OCI-LY1 (cell line): ENCODE data around the gene LYRM2.

Source experiments
- H2AFZ ChIP-seq: fragments of 200-600 bp; sonication (generic), shearing (Covaris generic); 2 replicates; pipeline ENCODE4 v1.6.0; 2014; ENCODE audit warnings: antibody characterized with exemption, mild to moderate bottlenecking, low read length
- H3F3A ChIP-seq: fragments of 200-600 bp; sonication (generic), shearing (Covaris generic); 2 replicates; pipeline ENCODE4 v1.6.0; 2014; ENCODE audit warnings: mild to moderate bottlenecking, antibody characterized with exemption, low read length, moderate library complexity; ENCODE audit not compliant: insufficient read depth
- H3K27ac ChIP-seq: fragments of 200-600 bp; sonication (generic); 2 replicates; pipeline ENCODE4 v1.5.1; 2014; ENCODE audit warnings: low read length, mixed run types, mild to moderate bottlenecking, low read depth; ENCODE audit not compliant: poor library complexity, severe bottlenecking
- H3K27me3 ChIP-seq: fragments of 200-600 bp; sonication (generic); 2 replicates; pipeline ENCODE4 v1.6.0; 2014; ENCODE audit warnings: antibody characterized with exemption, mild to moderate bottlenecking, low read length, moderate library complexity; ENCODE audit not compliant: insufficient read depth
- H3K36me3 ChIP-seq: fragments of 200-600 bp; sonication (generic); 2 replicates; pipeline ENCODE4 v1.6.1; 2014; ENCODE audit warnings: mild to moderate bottlenecking, antibody characterized with exemption, low read length, moderate library complexity, mixed read lengths; ENCODE audit not compliant: insufficient read depth
- H3K4me1 ChIP-seq: fragments of 200-600 bp; sonication (generic); 2 replicates; pipeline ENCODE4 v1.5.1; 2014; ENCODE audit warnings: mild to moderate bottlenecking, low read length, moderate library complexity; ENCODE audit not compliant: insufficient read depth, severe bottlenecking
- H3K4me2 ChIP-seq: fragments of 200-600 bp; sonication (generic), shearing (Covaris generic); 2 replicates; pipeline ENCODE4 v1.6.1; 2014; ENCODE audit warnings: low read length
- H3K4me3 ChIP-seq: fragments of 200-600 bp; sonication (generic); 2 replicates; pipeline ENCODE4 v1.5.1; 2014; ENCODE audit warnings: low read length, low read depth, mild to moderate bottlenecking, mixed read lengths; ENCODE audit not compliant: poor library complexity, severe bottlenecking
- H3K79me2 ChIP-seq: fragments of 200-600 bp; shearing (Covaris generic); 2 replicates; pipeline ENCODE4 v1.6.1; 2016; ENCODE audit warnings: mixed run types, low read length, mixed read lengths; ENCODE audit not compliant: insufficient read depth
- H3K9ac ChIP-seq: fragments of 200-600 bp; sonication (generic), shearing (Covaris generic); 2 replicates; pipeline ENCODE4 v1.6.1; 2014; ENCODE audit warnings: mild to moderate bottlenecking, low read length, mixed read lengths
- H3K9me2 ChIP-seq: fragments of 200-600 bp; sonication (generic), shearing (Covaris generic); 2 replicates; pipeline ENCODE4 v1.6.1; 2014; ENCODE audit warnings: low read depth, mild to moderate bottlenecking, low read length, mixed read lengths
- H3K9me3 ChIP-seq: fragments of 200-600 bp; shearing (Covaris generic); 2 replicates; pipeline ENCODE4 v1.6.1; 2014; ENCODE audit warnings: low read length, mixed read lengths
- H4K20me1 ChIP-seq: fragments of 200-600 bp; sonication (generic), shearing (Covaris generic); 2 replicates; pipeline ENCODE4 v1.6.0; 2016; ENCODE audit warnings: mild to moderate bottlenecking, low read length; ENCODE audit not compliant: insufficient read depth
- EZH2 ChIP-seq: fragments of 200-600 bp; sonication (generic), shearing (Covaris generic); IDR thresholded peaks from 2 replicates; pipeline ENCODE4 v1.8.0; 2017; ENCODE audit warnings: borderline replicate concordance, mixed run types, mild to moderate bottlenecking, antibody characterized with exemption, low read length, moderate library complexity, mixed read lengths
- TF ChIP-seq, protein P1 (sequence below): fragments of 200-600 bp; sonication (generic), shearing (Covaris generic); IDR thresholded peaks from 2 replicates; pipeline ENCODE4 v1.5.1; 2017; ENCODE audit warnings: mild to moderate bottlenecking, antibody characterized with exemption, low read length, moderate library complexity, mixed read lengths

The LYRM2 gene

DNA sequence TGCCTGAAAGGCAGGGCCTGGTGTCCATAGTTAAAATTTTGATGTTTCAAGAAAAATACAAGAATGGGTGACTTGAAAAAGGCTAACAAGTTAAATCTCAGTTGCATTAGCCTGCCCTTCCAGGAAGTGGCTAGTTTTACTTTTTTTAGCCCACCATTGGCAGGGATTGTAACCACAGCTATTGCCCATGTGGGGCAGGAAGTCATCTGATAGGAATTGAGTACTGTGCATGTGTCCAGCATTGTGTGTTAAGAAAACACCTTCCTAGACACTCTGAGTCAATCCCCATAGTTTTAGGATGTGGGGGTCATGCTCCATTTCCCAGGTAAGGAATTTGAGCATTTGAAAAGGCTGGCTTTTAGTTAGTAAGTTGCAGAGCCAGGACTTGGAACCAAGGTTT lies 26.9 kb downstream of the LYRM2 start:
- Histone ChIP-seq H3K36me3 (no peaks in the 10 kb centered on the region), H3K79me2 (no peaks in the 10 kb centered on the region), H3K4me2 (no peak overlapping the region), H3F3A (no peaks in the 10 kb centered on the region), H3K4me3 (no peak overlapping the region), H2AFZ (no peak overlapping the region), H3K9ac (no peak overlapping the region), H3K4me1 (no peaks in the 10 kb centered on the region), H4K20me1 (no peaks in the 10 kb centered on the region), H3K9me2 (no peaks in the 10 kb centered on the region), H3K9me3 (no peaks in the 10 kb centered on the region), H3K27me3 (no peaks in the 10 kb centered on the region), H3K27ac (no peak overlapping the region)
- no peak for TF ChIP-seq EZH2
- TF ChIP-seq, protein P1, sequence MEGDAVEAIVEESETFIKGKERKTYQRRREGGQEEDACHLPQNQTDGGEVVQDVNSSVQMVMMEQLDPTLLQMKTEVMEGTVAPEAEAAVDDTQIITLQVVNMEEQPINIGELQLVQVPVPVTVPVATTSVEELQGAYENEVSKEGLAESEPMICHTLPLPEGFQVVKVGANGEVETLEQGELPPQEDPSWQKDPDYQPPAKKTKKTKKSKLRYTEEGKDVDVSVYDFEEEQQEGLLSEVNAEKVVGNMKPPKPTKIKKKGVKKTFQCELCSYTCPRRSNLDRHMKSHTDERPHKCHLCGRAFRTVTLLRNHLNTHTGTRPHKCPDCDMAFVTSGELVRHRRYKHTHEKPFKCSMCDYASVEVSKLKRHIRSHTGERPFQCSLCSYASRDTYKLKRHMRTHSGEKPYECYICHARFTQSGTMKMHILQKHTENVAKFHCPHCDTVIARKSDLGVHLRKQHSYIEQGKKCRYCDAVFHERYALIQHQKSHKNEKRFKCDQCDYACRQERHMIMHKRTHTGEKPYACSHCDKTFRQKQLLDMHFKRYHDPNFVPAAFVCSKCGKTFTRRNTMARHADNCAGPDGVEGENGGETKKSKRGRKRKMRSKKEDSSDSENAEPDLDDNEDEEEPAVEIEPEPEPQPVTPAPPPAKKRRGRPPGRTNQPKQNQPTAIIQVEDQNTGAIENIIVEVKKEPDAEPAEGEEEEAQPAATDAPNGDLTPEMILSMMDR: no peak

- no peaks in the 10 kb centered on the region for H3K9me3 ChIP-seq
- H3K9me2 ChIP-seq: no peaks in the 10 kb centered on the region
- H3K79me2 ChIP-seq: no peaks in the 10 kb centered on the region
- H3K36me3 ChIP-seq: no peaks in the 10 kb centered on the region
- H2AFZ ChIP-seq: no peak overlapping the region
- no peaks in the 10 kb centered on the region for H3F3A ChIP-seq
- no peak for TF ChIP-seq EZH2
- TF ChIP-seq, protein P1: peak; percentile 96
- H3K4me1 ChIP-seq: no peaks in the 10 kb centered on the region
- no peak overlapping the region for H3K27ac ChIP-seq
- H3K4me3 ChIP-seq: no peak overlapping the region
- no peak overlapping the region for H3K4me2 ChIP-seq
- H3K27me3 ChIP-seq: no peaks in the 10 kb centered on the region
- H3K9ac ChIP-seq: no peak overlapping the region
- no peaks in the 10 kb centered on the region for H4K20me1 ChIP-seq
Measured at GRCh38 chr6:89610149-89610642, 28.4 kb downstream of the LYRM2 start.

GRCh38 chr6:89605861-89606260 lies 32.7 kb downstream of the LYRM2 start:
- no peaks in the 10 kb centered on the region for H4K20me1 ChIP-seq
- H3K27me3 ChIP-seq: 0 out of 2 replicates have a peak, but pooled peaks cover 3% of the 10 kb centered on the region
- TF ChIP-seq EZH2: no peak
- TF ChIP-seq, protein P1: no peak
- H3K4me2 ChIP-seq: no peak overlapping the region
- no peaks in the 10 kb centered on the region for H3K9me3 ChIP-seq
- no peak overlapping the region for H3K9ac ChIP-seq
- H3K4me3 ChIP-seq: no peak overlapping the region
- no peaks in the 10 kb centered on the region for H3K9me2 ChIP-seq
- no peaks in the 10 kb centered on the region for H3F3A ChIP-seq
- no peak overlapping the region for H2AFZ ChIP-seq
- H3K36me3 ChIP-seq: no peaks in the 10 kb centered on the region
- H3K4me1 ChIP-seq: no peaks in the 10 kb centered on the region
- H3K79me2 ChIP-seq: no peaks in the 10 kb centered on the region
- H3K27ac ChIP-seq: no peak overlapping the region
